ENCODE measurements around the gene IPO7. TPM values are rescaled to one million over a fixed set of nuclear protein-coding genes. Genes with fewer than 3 reads are reported as not detected.

Gene IPO7
- total and polyA plus RNA-seq, 2 of the 13 experiments (the other 11 are each of a cell fraction or from before 2014, with no cell fraction given) = 59.4 to 98.4 TPM

DNA sequence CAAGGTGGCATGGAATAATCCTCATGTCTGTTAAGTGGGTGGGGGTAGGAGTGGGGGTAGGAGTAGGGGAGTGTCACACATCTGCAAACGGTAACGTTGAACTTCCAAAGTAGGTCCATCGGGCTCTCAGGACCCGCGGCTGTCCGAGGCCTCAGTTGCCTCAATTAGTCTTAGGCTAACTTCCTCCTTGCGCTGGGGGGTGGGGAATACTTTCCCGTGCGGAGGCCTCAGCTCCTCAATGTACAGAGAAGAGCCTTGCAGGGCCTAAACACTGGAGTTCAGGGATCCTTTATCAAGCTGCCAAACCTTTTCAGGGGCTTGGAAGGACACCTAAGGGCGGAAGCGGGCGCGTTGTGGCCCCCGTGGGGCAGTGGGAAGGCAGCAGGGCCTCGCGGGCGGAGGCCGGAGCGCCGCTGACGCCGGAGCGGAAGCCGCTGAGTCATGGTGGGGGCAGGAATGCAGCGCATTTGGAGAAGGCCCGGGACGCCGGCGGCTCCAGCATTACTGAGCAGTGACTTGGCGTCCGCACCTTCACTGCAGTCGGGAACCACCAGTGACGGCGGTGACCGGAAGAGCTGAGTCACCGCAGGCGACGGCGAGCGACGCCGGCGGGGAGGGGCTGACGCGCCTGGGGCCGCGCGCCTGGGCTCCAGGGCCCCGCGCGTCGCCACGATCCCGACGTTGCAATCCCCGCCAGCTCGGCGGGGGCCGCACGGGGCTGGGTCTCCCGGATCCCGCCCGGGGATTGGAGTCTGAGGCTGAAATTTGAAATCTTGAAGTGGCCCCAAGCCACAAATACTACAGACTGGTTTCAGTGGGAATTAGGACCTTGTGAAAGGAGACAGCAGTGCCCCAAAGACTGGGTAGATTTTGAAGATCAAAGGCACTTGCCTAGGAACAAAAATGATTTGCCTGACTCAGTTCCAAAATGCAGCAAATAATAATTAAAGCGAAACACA, 20.2 kb upstream of the IPO7 start (continued):
- TF ChIP-seq ZNF749 (CRISPR knock-in tag; IDR thresholded peaks at IDR 0.05; ENCODE audit: borderline replicate concordance) = peak; percentile 49; the same call in 1 of the 2 replicates
- peak; percentile 92 for TF ChIP-seq SPEN (CRISPR knock-in tag; IDR thresholded peaks at IDR 0.05; ENCODE audit: low read depth)
- TF ChIP-seq FOXP1 (IDR thresholded peaks at IDR 0.05) = no peak
- TF ChIP-seq FOXP1 (CRISPR knock-in tag; IDR thresholded peaks at IDR 0.05) = no peak
- TF ChIP-seq TP53 (CRISPR knock-in tag; conservative IDR thresholded peaks at IDR 0.05) = 0 out of 2 replicates have a peak, but pooled peaks have one; percentile 23
- TF ChIP-seq, protein P1, sequence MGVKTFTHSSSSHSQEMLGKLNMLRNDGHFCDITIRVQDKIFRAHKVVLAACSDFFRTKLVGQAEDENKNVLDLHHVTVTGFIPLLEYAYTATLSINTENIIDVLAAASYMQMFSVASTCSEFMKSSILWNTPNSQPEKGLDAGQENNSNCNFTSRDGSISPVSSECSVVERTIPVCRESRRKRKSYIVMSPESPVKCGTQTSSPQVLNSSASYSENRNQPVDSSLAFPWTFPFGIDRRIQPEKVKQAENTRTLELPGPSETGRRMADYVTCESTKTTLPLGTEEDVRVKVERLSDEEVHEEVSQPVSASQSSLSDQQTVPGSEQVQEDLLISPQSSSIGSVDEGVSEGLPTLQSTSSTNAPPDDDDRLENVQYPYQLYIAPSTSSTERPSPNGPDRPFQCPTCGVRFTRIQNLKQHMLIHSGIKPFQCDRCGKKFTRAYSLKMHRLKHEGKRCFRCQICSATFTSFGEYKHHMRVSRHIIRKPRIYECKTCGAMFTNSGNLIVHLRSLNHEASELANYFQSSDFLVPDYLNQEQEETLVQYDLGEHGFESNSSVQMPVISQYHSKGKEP (CRISPR knock-in tag; IDR thresholded peaks at IDR 0.05) = no peak; the same call in 1 of the 2 replicates
- TF ChIP-seq HNF4A (CRISPR knock-in tag; IDR thresholded peaks at IDR 0.05) = no peak
- TF ChIP-seq HNRNPK (IDR thresholded peaks at IDR 0.05; ENCODE audit: low read depth, low read length, poor library complexity, severe bottlenecking) = peak; percentile 49
- peak; percentile 50; the same call in 1 of the 2 replicates for TF ChIP-seq ZSCAN12 (CRISPR knock-in tag; IDR thresholded peaks at IDR 0.05)
- peak; percentile 64 for TF ChIP-seq SNAPC4 (CRISPR knock-in tag; IDR thresholded peaks at IDR 0.05)
- TF ChIP-seq, protein P2, sequence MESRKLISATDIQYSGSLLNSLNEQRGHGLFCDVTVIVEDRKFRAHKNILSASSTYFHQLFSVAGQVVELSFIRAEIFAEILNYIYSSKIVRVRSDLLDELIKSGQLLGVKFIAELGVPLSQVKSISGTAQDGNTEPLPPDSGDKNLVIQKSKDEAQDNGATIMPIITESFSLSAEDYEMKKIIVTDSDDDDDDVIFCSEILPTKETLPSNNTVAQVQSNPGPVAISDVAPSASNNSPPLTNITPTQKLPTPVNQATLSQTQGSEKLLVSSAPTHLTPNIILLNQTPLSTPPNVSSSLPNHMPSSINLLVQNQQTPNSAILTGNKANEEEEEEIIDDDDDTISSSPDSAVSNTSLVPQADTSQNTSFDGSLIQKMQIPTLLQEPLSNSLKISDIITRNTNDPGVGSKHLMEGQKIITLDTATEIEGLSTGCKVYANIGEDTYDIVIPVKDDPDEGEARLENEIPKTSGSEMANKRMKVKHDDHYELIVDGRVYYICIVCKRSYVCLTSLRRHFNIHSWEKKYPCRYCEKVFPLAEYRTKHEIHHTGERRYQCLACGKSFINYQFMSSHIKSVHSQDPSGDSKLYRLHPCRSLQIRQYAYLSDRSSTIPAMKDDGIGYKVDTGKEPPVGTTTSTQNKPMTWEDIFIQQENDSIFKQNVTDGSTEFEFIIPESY (CRISPR knock-in tag; IDR thresholded peaks at IDR 0.05) = 0 out of 2 replicates have a peak, but pooled peaks have one; percentile 60
- TF ChIP-seq GMEB1 (CRISPR knock-in tag; IDR thresholded peaks at IDR 0.05; ENCODE audit: borderline replicate concordance) = peak; percentile 93
- peak; percentile 97 for TF ChIP-seq UBTF (CRISPR knock-in tag; IDR thresholded peaks at IDR 0.05)
- TF ChIP-seq ZBTB1 (CRISPR knock-in tag; IDR thresholded peaks at IDR 0.05; ENCODE audit: borderline replicate concordance) = no peak
- TF ChIP-seq KAT8 (CRISPR knock-in tag; IDR thresholded peaks at IDR 0.05) = peak; percentile 93

Data from HepG2 (cell line).